Stimulated activated CD8-positive, alpha-beta memory T cell treated with anti-CD3 and anti-CD28 coated beads, Interleukin-4, amount 100 ng/mL, for 24 hours (primary cell): ENCODE data around the gene FTH1.

Source experiments
- DNase-seq: peaks from one replicate; pipeline ENCODE4 v3.0.0-alpha.2; 2020; ENCODE audit warnings: low read depth

FTH1 gene

DNA sequence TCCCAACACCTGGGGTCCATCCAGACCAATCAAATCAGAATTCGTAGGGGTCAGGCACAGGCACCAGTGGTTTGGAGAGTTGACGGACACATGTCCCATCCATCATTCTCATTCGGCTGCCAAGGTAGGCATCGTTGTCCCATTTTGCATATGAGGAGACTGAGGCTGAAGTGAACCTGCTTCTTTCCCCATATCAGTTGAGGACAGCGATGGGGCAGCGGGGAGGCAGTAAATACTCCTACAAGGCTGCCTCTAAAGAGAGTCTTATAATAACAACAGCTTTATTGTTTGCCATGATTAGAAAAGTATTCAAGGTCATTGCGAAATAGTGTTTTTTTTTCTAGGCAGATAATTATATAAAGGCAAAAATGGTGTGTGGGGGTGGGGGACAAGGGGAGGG is 18.9 kb downstream of the FTH1 start:
- DNase-seq, result no peak

DNA sequence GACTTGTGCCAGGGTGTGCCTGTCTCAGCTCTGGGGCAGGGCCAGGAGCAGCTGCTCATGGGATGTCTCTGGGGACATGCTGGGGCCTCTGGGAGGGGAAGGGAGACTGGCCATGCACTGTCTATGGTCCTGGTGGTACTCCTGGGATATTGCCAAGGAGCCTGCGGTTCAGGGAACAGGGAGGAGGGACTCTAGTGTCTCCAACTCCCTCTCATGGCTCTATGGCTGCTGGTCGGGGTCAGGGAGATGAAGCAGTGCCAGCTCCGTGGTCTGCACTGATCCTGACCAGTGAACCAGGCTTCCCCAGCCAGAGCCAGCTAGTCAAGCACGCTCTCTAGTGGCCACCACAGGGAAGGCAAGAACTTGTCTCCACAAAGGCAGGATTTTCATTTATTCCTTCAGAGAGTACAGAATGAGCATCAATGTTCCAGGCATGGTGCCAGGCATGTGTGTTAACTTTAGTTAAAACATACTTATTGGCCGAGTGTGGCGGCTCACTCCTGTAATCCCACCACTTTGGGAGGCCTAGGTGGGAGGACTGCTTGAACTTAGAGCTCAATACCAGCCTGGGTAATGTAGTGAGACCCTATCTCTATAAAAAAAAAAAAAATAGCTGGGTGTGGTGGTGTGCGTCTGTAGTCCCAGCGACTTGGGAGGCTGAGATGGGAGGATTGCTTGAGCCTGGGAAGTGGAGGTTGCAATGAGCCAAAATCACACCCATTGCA is 19.8 kb downstream of the FTH1 start:
- DNase-seq, result peak; percentile 43

DNA sequence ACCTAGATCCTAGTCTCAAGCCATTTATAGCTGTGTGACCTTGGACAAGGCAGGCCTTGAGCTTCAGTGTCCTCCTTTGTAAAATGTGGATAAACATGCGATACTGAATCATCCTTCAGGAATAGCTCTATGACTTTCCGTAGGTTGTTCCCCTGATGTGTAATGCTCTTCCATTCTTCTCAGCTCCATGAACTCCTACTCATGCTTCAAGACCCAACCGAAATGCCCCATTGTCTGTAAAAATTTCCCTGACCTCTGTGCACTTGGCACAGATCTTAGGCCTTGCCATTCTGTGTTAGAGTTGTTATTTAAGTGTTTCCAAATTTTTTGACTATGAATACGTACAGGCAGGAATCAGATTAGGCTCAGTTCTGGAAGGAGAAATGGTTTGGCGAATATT is 20.5 kb downstream of the FTH1 start:
- DNase-seq, result no peak

DNA sequence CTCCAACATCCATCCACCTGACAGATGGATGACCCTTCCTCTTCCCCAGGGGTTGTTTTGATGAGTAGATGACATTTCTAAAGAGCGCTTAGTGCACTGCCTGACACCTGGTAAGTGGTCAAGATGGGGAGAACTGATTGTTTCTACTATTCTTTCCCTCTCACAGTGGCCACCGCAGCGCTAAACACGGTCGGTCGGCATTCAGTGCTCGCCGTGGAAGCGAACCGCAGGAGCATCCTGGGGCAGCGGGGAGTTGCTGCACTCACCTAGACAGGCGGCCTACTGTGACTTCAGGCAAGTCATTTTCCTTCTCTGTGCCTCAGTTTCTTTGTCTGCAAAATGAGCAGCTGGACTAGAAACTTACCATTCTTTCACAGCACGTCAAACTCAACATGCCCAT is 22.2 kb downstream of the FTH1 start:
- no peak for DNase-seq

DNA sequence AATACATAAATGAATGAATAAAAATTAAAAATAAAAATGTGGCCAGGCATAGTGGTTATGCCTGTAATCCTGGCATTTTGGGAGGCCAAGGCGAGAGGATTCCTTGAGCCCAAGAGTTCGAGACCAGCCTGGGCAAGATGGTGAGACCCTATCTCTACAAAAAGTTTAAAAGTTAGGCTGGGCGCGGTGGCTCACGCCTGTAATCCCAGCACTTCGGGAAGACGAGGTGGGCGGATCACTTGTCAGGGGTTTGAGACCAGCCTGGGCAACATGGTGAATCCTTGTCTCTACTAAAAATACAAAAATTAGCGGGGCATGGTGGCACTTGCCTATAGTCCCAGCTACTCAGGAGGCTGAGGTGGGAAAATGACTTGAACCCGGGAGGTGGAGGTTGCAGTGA is 27.0 kb downstream of the FTH1 start:
- no peak for DNase-seq

DNA sequence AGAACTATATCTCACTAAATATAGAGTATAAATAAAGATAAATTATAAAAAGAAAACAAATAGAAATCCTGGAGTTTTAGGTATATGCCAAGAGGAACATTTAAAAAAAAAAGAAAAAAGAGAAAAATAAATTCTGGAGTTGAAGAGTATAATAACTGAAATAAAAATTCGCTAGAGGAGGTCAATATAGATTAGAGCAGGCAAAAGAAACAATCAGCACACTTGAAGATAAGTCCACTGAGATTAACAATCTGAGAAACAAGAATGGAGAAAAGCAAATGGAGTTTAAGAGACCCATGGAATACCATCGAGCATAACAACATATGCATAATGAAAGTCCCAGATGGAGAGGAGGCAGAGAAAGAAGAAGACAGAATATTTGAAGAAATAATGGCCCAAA is 31.6 kb downstream of the FTH1 start:
- no peak for DNase-seq

DNA sequence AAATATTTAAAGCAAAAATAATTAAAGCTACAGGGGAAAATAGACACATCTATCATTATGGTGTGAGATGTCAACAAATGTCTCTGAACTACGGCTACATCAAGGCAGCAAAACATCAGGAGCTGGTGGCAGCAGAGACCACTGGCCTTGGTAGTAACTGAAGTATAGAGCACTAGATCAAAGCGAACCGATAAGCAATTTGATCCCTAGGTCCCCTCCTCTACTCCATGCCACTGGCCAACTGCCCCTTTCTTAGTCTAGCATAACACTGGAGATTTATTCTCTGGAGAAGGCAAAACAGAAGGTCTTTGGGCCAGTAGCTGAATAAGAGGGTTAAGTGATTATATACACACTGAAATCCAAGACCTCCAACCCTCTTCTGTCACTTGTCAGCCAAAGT is 36.5 kb downstream of the FTH1 start:
- no peak for DNase-seq

DNA sequence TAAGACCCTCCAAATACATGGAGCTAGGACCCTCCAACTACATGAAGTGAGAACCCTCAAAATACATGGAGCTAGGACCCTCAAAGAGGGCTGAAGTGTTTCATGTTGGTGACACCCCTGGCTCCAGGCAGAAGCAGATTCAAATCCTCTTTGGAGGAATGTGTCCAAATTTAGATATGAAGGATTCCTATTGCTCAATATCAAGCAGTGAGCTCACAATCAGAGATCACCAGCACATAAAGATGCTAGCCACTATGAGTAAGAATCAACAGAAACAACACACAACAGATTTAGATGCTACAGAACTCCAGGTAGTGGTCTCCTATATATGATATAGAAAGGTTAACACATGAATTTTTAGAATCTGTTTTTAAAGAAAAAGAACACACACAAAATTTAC is 38.8 kb downstream of the FTH1 start:
- DNase-seq, result no peak

DNA sequence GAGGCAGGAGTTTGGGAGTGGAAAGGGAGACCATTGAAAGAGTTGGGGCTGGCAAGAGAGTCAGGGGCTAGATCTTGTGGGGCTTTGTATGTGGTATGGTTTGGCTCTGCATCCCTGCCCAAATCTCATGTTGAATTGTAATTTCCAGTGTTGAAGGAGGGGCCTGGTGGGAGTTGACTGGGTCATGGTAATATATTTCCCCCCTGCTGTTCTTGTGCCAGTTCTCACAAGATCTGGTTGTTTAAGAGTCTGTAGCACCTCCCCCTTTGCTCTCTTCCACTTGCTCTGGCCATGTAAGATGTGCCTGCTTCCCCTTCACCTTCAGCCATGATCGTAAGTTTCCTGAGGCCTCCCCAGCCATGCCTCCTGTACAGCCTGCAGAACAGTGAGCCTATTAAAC is 39.9 kb downstream of the FTH1 start:
- DNase-seq, result no peak

DNA sequence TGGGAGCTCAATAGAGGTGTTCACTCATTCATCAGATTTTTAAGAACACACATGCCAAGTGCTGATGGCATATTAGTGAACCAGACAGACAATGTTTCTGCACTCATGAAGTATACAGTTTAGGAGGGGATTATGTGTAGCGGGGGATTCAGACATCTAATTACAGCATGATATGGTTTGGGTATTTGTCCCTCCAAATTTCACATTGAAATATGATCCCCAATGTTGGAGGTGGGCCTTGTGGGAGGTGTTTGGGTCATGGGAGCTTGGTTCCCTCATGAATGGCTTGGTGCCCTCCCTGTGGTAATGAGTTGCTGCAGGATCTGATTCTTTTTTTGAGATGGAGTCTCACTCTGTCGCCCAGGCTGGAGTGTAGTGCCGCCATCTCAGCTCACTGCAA is 41.2 kb downstream of the FTH1 start:
- DNase-seq, result no peak

DNA sequence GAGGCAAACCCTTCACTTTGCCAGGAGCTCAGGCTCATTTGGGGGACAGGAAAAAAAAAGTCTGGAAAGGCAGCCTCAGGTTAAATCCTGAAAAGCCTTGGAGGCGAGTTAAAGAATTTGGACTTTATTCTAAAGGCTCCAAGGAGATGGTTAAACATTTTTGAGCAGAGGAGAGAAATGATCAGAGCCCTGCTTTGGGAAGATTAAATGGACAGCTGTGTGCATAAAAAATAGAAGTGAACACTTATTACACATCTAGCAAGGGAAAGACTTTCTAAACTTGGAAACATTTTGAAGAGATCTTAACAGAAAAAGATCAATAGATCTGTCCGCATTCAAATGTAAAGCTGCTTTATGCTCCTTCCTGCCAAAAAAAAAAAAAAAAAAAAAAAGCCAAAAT is 41.7 kb downstream of the FTH1 start:
- no peak for DNase-seq

DNA sequence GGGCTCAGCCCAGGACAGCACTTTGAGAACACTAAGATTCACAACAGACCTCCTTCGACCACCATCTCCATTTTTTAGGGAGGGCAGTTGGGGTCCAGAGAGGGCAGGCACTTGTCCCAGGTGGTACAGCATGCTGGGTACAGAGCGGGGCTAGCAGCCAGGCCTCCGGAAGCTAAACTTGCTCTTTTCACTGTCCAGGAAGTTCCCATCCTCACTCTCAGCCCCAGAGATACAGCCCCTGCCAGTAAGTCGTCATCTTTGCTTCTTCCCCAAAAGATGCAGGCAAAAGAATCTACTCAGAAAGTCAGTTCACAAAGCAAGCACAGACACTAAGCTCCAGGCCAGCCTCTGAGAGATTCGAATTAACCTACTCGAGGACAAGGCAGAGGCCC is 43.4 kb downstream of the FTH1 start:
- DNase-seq, result no peak

DNA sequence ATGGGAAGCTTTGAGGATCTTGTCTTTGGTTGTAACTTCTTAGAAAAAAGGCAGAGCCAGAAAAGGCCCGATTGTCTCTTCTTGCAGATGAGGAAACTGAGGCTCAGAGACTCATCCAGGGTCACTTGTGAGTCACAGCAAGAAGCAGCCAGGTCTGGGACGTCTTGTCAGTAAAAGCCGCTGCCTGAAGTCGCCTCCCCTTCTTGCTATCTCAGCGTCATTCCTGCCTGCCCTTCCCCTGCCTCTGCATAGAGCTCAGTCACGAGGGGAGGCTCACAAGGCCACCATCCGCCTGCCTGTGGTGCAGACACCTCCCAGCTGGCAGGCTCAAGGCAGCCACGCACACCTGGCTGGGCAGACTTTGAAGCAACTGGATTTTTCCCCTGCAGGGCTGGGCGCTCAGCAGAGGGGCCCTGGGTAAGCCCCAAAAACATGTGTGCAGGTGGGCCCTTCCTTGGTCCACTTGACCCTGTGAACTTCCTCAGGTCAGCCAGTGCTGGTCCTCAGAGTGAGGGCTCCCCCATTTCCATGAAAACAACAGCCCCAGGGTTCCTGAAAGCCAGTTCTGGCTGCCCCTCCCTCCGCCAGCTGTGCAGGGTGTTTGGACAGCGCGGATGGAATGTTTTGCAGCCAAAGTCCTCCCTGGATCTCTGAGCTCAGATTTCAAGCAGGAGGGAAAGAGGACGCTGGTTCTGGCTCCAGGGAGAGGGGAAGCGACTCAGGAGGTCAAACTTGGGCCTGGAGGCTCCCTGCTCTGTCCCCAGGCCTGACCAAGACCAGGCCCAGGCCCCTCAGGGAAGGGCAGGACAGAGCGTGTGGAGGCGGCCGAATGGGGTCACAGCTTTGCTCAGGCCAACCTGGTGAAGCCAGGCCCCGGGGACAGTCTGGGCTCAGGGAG is 44.0 kb downstream of the FTH1 start:
- no peak for DNase-seq

DNA sequence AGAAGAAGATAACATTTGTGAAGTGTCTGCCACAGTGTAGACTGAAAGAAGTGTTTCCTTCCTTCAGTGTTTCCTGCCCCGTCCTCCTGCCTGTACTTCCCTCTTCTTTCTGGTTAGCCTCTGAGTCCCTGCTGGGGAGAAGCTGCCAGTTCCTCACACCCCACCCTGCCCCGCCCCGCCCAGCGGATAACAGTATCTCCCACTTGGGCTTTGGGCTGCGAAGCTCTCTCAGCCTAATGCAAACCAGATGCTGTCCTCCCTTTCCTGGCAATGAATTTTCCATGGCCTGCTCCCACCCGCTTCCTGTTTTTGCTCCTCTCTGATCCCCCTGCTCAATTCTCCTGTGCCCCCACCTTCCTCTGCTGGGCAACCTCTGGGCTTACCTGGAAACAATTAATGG is 44.9 kb downstream of the FTH1 start:
- no peak for DNase-seq

DNA sequence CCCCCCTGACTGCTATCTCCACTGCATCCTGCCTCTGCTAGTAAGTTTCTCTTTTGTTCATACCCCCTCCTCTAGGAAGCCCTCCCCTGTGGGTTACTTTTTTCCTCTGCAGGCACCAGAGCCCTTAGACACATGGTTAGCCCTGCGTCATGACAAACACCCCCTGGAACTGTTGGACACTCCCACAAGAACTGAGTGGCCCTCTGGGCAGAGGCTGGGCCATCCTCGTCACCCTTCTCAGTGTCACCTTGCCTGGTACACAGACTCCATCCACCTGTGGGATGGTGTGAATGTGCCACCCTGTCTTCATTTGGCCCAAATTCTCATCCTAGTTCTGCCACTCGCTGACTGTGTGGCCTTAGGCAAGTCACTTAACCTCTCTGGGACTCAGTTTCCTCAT is 46.0 kb downstream of the FTH1 start:
- no peak for DNase-seq

DNA sequence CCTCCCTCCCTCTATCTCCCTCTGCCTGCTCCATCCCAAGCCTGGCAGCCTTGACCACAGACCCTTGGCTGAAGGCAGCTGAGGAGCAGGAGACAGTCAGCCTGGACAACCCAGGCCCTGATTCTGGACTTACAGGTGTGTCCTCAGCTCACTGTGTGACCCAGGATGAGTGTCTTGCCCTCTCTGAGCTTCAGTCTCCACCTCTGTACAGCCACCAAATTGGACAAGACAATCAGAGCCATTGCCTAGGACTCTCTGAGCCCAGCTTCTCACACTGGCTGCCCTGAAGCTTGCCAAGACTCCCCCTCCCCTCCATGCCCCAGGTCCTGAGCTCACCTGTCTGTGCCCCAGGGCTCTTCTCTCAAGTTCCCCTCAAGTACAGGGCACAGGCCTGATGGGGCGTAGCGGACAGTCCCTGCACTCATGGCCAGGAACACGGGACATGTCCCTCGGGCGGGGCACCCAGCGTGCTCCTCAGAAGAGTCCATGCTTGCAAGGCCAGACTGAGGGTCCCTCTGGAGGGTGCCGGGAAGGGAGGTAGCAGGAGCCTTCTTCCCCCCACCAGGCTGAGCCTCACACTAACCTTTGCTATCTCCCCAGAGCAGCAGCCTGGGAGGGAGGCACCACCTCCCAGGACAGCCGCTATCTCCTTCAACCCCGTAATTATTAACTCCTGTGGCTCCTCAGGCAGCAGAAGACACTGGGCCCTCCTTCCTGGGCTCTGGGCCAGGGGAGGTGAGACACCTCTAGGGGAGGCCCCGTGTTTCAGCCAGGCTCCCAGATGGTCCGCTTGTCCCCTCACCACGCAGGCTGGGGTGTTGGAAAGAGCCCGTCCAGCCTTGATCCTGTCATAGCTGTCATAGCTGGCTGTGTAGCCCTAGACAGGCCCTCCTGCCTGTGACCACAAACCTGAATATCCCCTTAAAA is 47.5 kb downstream of the FTH1 start:
- DNase-seq, result no peak

DNA sequence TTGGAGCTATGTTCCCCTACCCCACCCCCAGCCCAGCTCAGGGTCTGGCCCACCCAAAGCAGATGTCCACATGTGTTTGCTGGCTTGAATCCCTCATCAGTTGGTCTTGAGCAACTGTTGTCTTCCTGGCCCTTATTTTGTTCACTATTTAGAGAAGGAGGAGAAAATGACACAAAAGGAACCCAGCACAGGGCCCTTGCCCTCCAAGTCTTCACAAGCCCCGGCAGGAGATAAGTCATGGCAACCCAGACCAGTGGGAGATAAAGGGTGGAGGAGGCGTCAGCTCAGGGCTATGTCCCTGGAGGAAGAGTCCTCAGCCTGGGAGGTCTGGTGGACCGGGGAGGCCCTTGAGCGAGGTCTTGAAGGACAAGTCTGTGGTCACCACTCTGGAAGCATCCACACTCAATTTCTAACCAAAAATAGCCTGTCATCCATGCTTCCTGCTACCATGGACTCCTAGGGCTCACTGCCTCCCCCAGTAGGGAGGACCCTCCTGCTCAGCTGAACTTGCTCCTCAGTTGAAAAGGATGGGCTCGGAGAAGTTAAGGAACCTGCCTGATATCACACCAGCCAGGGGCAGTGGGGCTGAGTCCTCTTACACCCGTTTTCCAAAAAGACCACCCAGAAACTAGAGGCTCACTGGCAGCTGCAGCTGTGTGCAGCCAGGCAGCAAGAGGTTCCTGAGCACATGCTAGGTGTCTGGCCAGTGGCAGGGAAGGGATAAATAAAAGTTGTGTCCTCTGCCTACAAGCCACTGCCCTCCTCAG is 48.3 kb downstream of the FTH1 start:
- DNase-seq, result no peak

DNA sequence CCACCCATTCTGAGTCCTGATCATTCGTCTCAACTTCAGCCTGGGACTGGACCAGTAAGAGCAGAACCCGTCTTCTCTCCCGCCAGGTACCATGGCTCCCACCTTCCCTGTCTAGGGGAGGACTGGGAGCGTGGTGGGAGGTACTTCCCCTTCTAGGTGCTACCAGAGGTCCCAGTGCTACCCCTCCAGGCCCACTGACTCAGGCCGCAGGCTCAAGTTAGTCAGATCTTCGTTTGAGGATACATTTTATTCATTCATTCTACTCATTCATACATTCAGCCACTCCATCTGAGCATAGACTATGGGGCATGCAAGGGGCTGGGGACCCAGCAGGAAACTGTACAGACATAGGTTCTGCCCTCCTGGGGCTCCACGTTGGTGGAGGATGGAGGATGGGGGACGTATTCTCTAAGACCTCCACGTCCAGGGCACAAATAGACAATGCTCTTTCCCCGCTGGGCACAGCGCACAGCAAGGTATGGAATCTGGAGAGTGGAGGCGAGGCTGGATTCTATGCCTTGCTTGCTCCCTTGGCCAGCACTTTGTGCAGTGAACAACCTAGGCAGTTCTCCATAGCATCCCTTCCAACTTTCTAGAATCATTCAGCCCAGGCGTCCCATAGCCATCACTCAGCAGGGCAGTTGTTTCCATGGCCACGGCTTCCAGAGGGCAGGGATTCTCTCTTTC is 49.0 kb downstream of the FTH1 start:
- no peak for DNase-seq

DNA sequence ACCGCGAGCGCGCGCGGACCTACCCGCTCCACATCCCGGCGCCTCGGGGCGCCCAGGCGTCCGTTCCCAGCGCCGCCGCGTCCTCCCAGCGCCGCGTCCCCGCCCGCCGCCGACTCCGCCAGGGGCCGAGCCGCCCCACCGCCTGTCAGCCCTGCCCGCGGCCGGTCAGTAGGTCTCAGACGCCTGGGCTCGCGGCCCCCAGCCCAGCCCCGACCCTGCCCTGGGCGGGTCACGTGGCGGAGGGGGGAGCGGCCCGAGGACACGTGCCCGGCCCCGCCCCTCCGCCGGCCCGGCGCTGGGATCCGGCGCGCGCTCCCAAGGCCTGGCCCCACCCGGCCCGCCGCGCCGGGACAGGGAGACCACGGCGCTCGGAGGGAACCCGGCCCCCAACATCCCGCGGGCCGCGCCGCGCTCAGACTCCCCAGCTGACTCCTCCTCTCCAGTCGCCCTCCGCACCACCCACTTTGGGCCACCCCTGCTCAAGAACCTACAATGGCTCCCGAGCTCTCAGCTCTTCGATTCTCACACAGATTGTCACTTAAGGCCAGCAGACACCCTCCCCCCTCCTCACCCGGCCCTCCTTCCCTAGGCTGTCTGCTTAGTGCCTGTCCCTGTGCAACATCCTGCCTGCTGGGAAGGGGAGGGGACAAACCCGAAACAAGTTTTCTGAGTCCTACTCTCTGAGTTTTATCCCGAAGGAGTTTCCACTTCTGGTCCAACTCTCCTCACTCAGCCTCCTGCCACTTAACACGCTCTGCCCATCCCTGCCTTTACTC is 49.9 kb downstream of the FTH1 start, which contains the start of gene RAB3IL1:
Gene RAB3IL1 (minus strand): TSS at position 233 of the 776 bp plus-strand sequence. CDS start 199 bp downstream, at position 34.
- no peak for DNase-seq

DNA sequence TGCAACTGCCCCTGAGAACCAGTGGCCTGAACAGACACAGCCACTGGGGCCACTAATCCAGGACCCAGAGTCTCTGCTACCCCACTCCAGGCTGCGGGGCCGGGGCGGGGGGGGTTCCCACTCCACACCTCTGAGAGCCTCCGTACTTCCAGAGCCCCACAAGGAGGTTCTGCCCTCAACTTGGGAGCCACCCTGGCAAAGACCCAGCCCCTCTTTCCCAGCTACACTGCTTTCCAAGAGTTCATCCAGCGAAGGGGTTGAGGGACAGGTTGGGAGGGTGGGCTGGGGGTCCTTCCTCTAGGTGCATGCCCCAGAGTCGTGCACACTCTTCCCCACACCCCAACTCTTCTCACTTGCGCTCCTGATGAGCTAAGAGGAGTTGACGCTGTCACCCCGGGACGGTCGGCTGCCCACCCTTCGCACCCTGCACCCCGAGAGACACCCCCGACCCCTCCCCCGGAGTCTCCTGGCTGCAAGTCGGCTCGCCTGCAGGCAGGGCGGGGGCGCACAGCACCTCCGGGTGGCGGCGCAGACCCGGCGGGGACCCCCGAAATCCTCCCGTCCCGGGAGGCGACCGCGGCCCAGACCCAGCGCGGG is 50.6 kb downstream of the FTH1 start:
- no peak for DNase-seq
